Upper lobe of right lung (tissue), 1 donor: ENCODE results near the gene KANSL1. TPM values are rescaled to one million over a fixed set of nuclear protein-coding genes. Genes with fewer than 3 reads are reported as not detected.
A peak's percentile ranks its signal among the peaks of the same experiment; 100 is the strongest.

ENCODE experiments used
- ATAC-seq: fragments of 200-7000 bp; cut with Tn5 transposase; one replicate; pipeline ENCODE4 v1.9.1; 2020; ENCODE audit warnings: mild to moderate bottlenecking, moderate library complexity
- DNase-seq: peaks from one replicate; pipeline ENCODE4 v3.0.0-alpha.2; 2020
- H3K27ac ChIP-seq: fragments of 200-600 bp; one replicate; pipeline ENCODE4 v1.8.0; 2022
- H3K27me3 ChIP-seq: fragments of 200-600 bp; one replicate; pipeline ENCODE4 v1.8.0; 2022; ENCODE audit warnings: mild to moderate bottlenecking
- H3K36me3 ChIP-seq: fragments of 200-600 bp; one replicate; pipeline ENCODE4 v1.8.0; 2022
- H3K4me1 ChIP-seq: fragments of 200-600 bp; one replicate; pipeline ENCODE4 v1.8.0; 2022
- H3K4me3 ChIP-seq: fragments of 200-600 bp; one replicate; pipeline ENCODE4 v1.8.0; 2022; ENCODE audit warnings: mild to moderate bottlenecking
- H3K9me3 ChIP-seq: fragments of 200-600 bp; one replicate; pipeline ENCODE4 v1.8.0; 2022
- CTCF ChIP-seq: fragments of 200-600 bp; IDR thresholded peaks from one replicate; pipeline ENCODE4 v1.8.0; 2022; ENCODE audit warnings: antibody characterized with exemption
- intact Hi-C: fragments of 100-400 bp; cut with DNase I; formaldehyde crosslinking; loops from one replicate; pipeline ENCODE4 v1.11.0; 2022
- total RNA-seq: library from RNA; stranded (reverse); fragmentation: NEBNext Ultra II Directional; extraction: Animal tissue kit (Norgen Biotek cat#: 25700); gene quantifications from one replicate; pipeline ENCODE4 v1.2.1, GENCODE V29; 2021
- donor health status: DM: no; HTN: yes; CAD: no; lungs with severe emphysema.

KANSL1 gene
- total RNA-seq, 1 donor from 2014 or later = 69.8 TPM

- H3K9me3 ChIP-seq = no peaks in the 10 kb centered on the region
- H3K36me3 ChIP-seq = peaks cover 38% of the 10 kb centered on the region
- H3K27ac ChIP-seq = no peak overlapping the region
- no peak overlapping the region for H3K4me3 ChIP-seq
- DNase-seq = no peak
- peaks cover 48% of the 10 kb centered on the region for H3K4me1 ChIP-seq
- ATAC-seq = no peak
- H3K27me3 ChIP-seq = no peaks in the 10 kb centered on the region
- no peak for TF ChIP-seq CTCF
- intact Hi-C loops = no loop called here
Measured at GRCh38 chr17:46171939-46172338, 21.3 kb downstream of the KANSL1 start.

- Histone ChIP-seq H3K27ac (no peak overlapping the region), H3K4me3 (no peak overlapping the region), H3K4me1 (peaks cover 53% of the 10 kb centered on the region), H3K36me3 (peaks cover 38% of the 10 kb centered on the region), H3K9me3 (no peaks in the 10 kb centered on the region), H3K27me3 (no peaks in the 10 kb centered on the region)
- intact Hi-C loops = no loop called here
- TF ChIP-seq CTCF = no peak
- no peak for DNase-seq
- peak; percentile 68 for ATAC-seq
Measured at GRCh38 chr17:46170639-46171429, 22.4 kb downstream of the KANSL1 start.

GRCh38 chr17:46169913-46170638, 23.2 kb downstream of the KANSL1 start:
- no peak for TF ChIP-seq CTCF
- Histone ChIP-seq H3K27me3 (no peaks in the 10 kb centered on the region), H3K27ac (no peak overlapping the region), H3K36me3 (peaks cover 38% of the 10 kb centered on the region), H3K9me3 (no peaks in the 10 kb centered on the region), H3K4me3 (no peak overlapping the region), H3K4me1 (peaks cover 52% of the 10 kb centered on the region)
- intact Hi-C loops = no loop called here
- ATAC-seq (no peak), DNase-seq (no peak)

- no peaks in the 10 kb centered on the region for H3K27me3 ChIP-seq
- H3K27ac ChIP-seq = no peak overlapping the region
- no peak for DNase-seq
- peaks cover 38% of the 10 kb centered on the region for H3K36me3 ChIP-seq
- peak; percentile 42 for ATAC-seq
- no peaks in the 10 kb centered on the region for H3K9me3 ChIP-seq
- H3K4me3 ChIP-seq = peak overlapping the region; percentile 0
- no peak for TF ChIP-seq CTCF
- intact Hi-C loops = no loop called here
- peaks cover 61% of the 10 kb centered on the region for H3K4me1 ChIP-seq
Measured at GRCh38 chr17:46167826-46168569, 25.2 kb downstream of the KANSL1 start.

GRCh38 chr17:46167267-46167666, 26.0 kb downstream of the KANSL1 start:
- no peak for TF ChIP-seq CTCF
- Histone ChIP-seq H3K27ac (no peak overlapping the region), H3K27me3 (no peaks in the 10 kb centered on the region), H3K36me3 (peaks cover 38% of the 10 kb centered on the region), H3K9me3 (no peaks in the 10 kb centered on the region), H3K4me3 (no peak overlapping the region), H3K4me1 (peaks cover 67% of the 10 kb centered on the region)
- intact Hi-C loops = no loop called here
- no peak for ATAC-seq
- no peak for DNase-seq
